Glutamatergic neuron (in vitro differentiated cells): ENCODE measurements around the gene RGS11. TPM values are rescaled to one million over a fixed set of nuclear protein-coding genes. Genes with fewer than 3 reads are reported as not detected.
"Not testable (repeated sequence)": the region's sequence is repeated elsewhere in the genome, so short reads cannot be mapped to it uniquely, and the experiment has no call there.

Experiments
- DNase-seq: peaks from one replicate; pipeline ENCODE4 v3.0.0; 2022
- H3K27ac Mint-ChIP-seq: one replicate; pipeline ENCODE4 v1.8.0; 2020; ENCODE audit warnings: mild to moderate bottlenecking, mixed read lengths, inconsistent platforms; ENCODE audit not compliant: unreplicated experiment
- H3K27me3 Mint-ChIP-seq: one replicate; pipeline ENCODE4 v1.8.0; 2020; ENCODE audit warnings: mild to moderate bottlenecking, moderate library complexity, mixed read lengths, inconsistent platforms; ENCODE audit not compliant: unreplicated experiment
- H3K36me3 Mint-ChIP-seq: one replicate; pipeline ENCODE4 v1.8.0; 2020; ENCODE audit warnings: mild to moderate bottlenecking, mixed read lengths, inconsistent platforms; ENCODE audit not compliant: unreplicated experiment
- H3K4me1 Mint-ChIP-seq: one replicate; pipeline ENCODE4 v1.8.0; 2020; ENCODE audit warnings: mild to moderate bottlenecking, low read depth, mixed read lengths, inconsistent platforms; ENCODE audit not compliant: unreplicated experiment
- H3K4me3 Mint-ChIP-seq: one replicate; pipeline ENCODE4 v1.8.0; 2020; ENCODE audit warnings: mild to moderate bottlenecking, mixed read lengths, inconsistent platforms; ENCODE audit not compliant: unreplicated experiment
- H3K9me3 Mint-ChIP-seq: one replicate; pipeline ENCODE4 v1.8.0; 2020; ENCODE audit warnings: mild to moderate bottlenecking, moderate library complexity, mixed read lengths, inconsistent platforms; ENCODE audit not compliant: unreplicated experiment
- total RNA-seq: library from RNA; stranded (reverse); fragmentation: NEBNext Ultra II Directional; extraction: Animal tissue kit (Norgen Biotek cat#: 25700); gene quantifications from one replicate; pipeline ENCODE4 v1.2.1, GENCODE V29; 2021; ENCODE audit not compliant: unreplicated experiment
- TF ChIP-seq, protein P1 (sequence below): fragments of 200-600 bp; sonication (generic); IDR thresholded peaks from one replicate; pipeline ENCODE4 v1.5.0; 2021; ENCODE audit not compliant: partially characterized antibody, unreplicated experiment

The RGS11 gene
- total RNA-seq, 1 donor from 2014 or later: 18.2 TPM

DNA sequence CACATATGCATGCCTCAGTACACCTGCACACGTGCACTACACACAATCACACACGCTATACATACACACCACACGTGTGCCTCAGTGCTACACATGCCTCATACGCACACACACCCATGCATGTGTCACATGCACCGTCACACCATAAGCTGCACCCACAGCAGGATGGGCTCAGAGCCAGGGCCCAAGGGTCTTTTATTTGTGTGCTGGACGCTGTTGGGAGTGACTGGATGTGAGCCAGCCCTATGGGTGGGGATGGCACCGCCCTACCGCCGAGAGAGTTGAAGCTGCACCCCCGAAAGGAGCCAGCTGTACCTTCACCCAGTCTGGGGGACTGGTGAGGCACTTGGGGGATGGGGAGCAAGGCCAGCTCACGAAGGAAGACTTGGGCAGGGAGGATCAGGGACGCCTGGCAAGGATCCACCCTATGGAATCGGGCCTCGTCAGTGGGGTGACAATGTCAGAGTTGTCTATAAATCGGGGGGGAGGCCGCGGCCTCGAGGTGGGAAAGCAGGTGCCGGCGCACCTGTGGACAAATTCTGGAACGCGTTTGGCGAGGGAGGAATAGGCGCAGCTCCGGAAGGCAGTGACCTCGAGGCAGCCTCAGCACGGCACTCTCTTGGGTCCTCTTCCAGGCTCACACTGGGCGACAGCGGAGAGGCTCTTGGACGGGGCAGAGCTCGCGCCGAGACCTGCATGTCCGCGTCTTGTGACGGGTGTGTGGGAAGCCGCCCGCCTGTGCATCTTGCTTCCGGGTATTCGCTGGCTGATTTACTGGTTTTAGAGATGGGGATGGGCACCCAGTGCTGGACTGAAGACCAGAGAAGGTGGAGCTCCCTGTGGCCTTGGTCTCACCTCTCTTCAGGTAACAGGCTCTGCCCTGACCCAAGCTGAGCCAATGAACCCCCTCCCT is 7.3 kb downstream of the RGS11 start:
- Mint-ChIP-seq H3K27me3 (peaks cover 11% of the 10 kb centered on the region), H3K36me3 (peaks cover 4% of the 10 kb centered on the region), H3K4me3 (no peak overlapping the region), H3K4me1 (peaks cover 1% of the 10 kb centered on the region), H3K9me3 (peaks cover 12% of the 10 kb centered on the region), H3K27ac (no peak overlapping the region)
- TF ChIP-seq, protein P1, sequence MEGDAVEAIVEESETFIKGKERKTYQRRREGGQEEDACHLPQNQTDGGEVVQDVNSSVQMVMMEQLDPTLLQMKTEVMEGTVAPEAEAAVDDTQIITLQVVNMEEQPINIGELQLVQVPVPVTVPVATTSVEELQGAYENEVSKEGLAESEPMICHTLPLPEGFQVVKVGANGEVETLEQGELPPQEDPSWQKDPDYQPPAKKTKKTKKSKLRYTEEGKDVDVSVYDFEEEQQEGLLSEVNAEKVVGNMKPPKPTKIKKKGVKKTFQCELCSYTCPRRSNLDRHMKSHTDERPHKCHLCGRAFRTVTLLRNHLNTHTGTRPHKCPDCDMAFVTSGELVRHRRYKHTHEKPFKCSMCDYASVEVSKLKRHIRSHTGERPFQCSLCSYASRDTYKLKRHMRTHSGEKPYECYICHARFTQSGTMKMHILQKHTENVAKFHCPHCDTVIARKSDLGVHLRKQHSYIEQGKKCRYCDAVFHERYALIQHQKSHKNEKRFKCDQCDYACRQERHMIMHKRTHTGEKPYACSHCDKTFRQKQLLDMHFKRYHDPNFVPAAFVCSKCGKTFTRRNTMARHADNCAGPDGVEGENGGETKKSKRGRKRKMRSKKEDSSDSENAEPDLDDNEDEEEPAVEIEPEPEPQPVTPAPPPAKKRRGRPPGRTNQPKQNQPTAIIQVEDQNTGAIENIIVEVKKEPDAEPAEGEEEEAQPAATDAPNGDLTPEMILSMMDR: no peak
- no peak for DNase-seq

- not testable (repeated sequence) for H3K36me3 Mint-ChIP-seq, H3K27ac Mint-ChIP-seq
These were observed 8.2 kb downstream of the RGS11 start for GRCh38 chr16:267562-267961.

GRCh38 chr16:266258-267164 is 9.2 kb downstream of the RGS11 start:
- DNase-seq: no peak
- TF ChIP-seq, protein P1: no peak
- Mint-ChIP-seq H3K9me3 (peaks cover 13% of the 10 kb centered on the region), H3K4me3 (no peak overlapping the region), H3K27me3 (peaks cover 11% of the 10 kb centered on the region), H3K4me1 (no peaks in the 10 kb centered on the region), H3K27ac (no peak overlapping the region), H3K36me3 (no peaks in the 10 kb centered on the region)

More at GRCh38 chr16:267562-267961, 8.2 kb downstream of the RGS11 start:
- Mint-ChIP-seq H3K9me3 (peaks cover 12% of the 10 kb centered on the region), H3K27me3 (peaks cover 11% of the 10 kb centered on the region)
- not testable (repeated sequence) for H3K4me1 Mint-ChIP-seq, DNase-seq, H3K4me3 Mint-ChIP-seq

GRCh38 chr16:265711-266110 is 10.0 kb downstream of the RGS11 start:
- H3K4me1 Mint-ChIP-seq: no peaks in the 10 kb centered on the region
- TF ChIP-seq, protein P1: no peak
- H3K27me3 Mint-ChIP-seq: peaks cover 11% of the 10 kb centered on the region
- peaks cover 13% of the 10 kb centered on the region for H3K9me3 Mint-ChIP-seq
- H3K4me3 Mint-ChIP-seq: no peak overlapping the region
- no peak overlapping the region for H3K27ac Mint-ChIP-seq
- DNase-seq: no peak
- H3K36me3 Mint-ChIP-seq: peaks cover 1% of the 10 kb centered on the region

DNA sequence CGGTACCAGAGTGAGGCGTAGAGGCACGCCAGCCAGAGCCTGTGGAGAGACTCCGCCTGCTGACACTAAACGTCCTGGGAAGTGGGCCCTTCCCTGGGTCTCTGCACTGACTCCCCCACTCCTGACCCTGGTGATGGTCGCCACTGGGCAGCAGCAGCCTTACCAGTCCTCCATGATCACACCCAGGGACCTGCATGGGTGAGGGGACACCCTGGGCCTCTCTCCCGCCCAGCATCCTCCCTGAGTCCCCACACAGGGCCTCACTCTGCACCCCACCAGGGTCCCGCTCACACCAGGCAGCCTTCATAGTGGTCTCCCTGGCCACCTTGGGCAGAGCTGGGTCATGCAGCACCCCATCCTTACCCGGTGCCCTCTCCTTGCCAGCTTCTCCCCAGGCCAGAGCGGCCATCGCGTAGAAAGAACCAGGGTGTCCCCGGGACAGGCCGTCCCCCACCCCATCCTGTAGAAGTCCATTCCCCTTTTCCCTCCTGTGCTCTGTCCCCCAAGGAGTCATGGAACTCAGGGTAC is 10.7 kb downstream of the RGS11 start:
- Mint-ChIP-seq H3K9me3 (peaks cover 13% of the 10 kb centered on the region), H3K4me3 (no peak overlapping the region), H3K36me3 (peaks cover 5% of the 10 kb centered on the region), H3K27me3 (peaks cover 11% of the 10 kb centered on the region), H3K4me1 (no peaks in the 10 kb centered on the region), H3K27ac (no peak overlapping the region)
- no peak for DNase-seq
- TF ChIP-seq, protein P1: no peak
